ENCODE measurements around the gene VTI1A. TPM values are rescaled to one million over a fixed set of nuclear protein-coding genes. Genes with fewer than 3 reads are reported as not detected.

Gene VTI1A
- total RNA-seq, 1 experiment from 2014 or later = 22.0 TPM

DNA sequence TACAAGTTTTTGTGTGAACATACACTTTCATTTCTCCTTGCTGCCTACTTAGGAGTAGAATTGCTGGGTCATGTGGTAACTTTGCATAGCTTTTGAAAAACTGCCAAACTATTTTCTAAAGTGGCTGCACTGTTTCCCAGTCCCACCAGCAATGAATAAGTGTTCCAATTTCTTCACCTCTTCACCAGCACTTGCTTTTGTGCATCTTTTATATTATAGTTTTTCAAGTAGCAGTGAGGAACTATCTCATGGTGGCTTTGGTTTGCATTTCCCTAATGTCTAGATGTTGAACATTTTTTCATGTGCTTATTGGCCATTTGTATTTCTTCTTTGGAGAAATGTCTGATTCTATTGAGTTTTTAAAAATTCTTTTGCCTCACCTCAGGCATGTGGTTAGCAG is 273.2 kb downstream of the VTI1A start:
- no peaks in the 10 kb centered on the region for H3K9me3 Mint-ChIP-seq
- no peak overlapping the region for H2BK20ac ChIP-seq (ENCODE audit: low read depth, low read length, poor library complexity, severe bottlenecking)
- no peak overlapping the region for H3K27ac Mint-ChIP-seq
- no peak overlapping the region for H3K9ac ChIP-seq (ENCODE audit: extremely low read depth, insufficient read length, low read length)
- H2BK12ac ChIP-seq (ENCODE audit: insufficient read length, low read depth, low read length) = no peak overlapping the region
- H3K79me1 ChIP-seq (ENCODE audit: insufficient read depth, low read depth, low read length, poor library complexity, severe bottlenecking) = no peaks in the 10 kb centered on the region
- H3K56ac ChIP-seq (ENCODE audit: insufficient read length, low read depth, low read length) = no peak overlapping the region
- no peak overlapping the region for H2AK5ac ChIP-seq (ENCODE audit: insufficient read length, low read length)
- no peak overlapping the region for H3K4me3 Mint-ChIP-seq
- H3K4me2 ChIP-seq (ENCODE audit: insufficient read depth, insufficient read length, low read length) = no peak overlapping the region
- peaks cover 47 to 65% of the 10 kb centered on the region in 2 experiments for H3K4me1 Mint-ChIP-seq
- no peak overlapping the region for H2BK120ac ChIP-seq (ENCODE audit: low read depth, low read length, poor library complexity, severe bottlenecking)
- H3K79me2 ChIP-seq (ENCODE audit: insufficient read depth, low read length) = no peaks in the 10 kb centered on the region
- H3K27me3 ChIP-seq (ENCODE audit: insufficient read depth, low read length) = no peaks in the 10 kb centered on the region
- H3K36me3 Mint-ChIP-seq (ENCODE audit: insufficient read depth in 1 of 3, low read depth in 3 of 3) = peaks cover 3 to 5% (median 4%) of the 10 kb centered on the region in 3 experiments; a peak in 4 of 7 replicates
- DNase-seq = no peak
- H3K14ac ChIP-seq (ENCODE audit: insufficient read depth, low read length) = no peak overlapping the region
- no peak overlapping the region for H4K8ac ChIP-seq (replicated peaks; ENCODE audit: insufficient read length, low read depth, low read length)
- TF ChIP-seq, protein P1, sequence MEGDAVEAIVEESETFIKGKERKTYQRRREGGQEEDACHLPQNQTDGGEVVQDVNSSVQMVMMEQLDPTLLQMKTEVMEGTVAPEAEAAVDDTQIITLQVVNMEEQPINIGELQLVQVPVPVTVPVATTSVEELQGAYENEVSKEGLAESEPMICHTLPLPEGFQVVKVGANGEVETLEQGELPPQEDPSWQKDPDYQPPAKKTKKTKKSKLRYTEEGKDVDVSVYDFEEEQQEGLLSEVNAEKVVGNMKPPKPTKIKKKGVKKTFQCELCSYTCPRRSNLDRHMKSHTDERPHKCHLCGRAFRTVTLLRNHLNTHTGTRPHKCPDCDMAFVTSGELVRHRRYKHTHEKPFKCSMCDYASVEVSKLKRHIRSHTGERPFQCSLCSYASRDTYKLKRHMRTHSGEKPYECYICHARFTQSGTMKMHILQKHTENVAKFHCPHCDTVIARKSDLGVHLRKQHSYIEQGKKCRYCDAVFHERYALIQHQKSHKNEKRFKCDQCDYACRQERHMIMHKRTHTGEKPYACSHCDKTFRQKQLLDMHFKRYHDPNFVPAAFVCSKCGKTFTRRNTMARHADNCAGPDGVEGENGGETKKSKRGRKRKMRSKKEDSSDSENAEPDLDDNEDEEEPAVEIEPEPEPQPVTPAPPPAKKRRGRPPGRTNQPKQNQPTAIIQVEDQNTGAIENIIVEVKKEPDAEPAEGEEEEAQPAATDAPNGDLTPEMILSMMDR (conservative IDR thresholded peaks at IDR 0.05) = no peak
- no peak overlapping the region for H3K18ac ChIP-seq (ENCODE audit: insufficient read length, low read depth, low read length)
- H3K4me1 ChIP-seq (ENCODE audit: insufficient read depth, low read length) = no peaks in the 10 kb centered on the region; the same call in 1 of the 2 replicates
- no peak overlapping the region for H3K4ac ChIP-seq (ENCODE audit: low read depth, low read length)
- no peaks in the 10 kb centered on the region for H3K9me3 ChIP-seq (ENCODE audit: control insufficient read depth, low read depth, low read length)
- no peak overlapping the region for H3K23ac ChIP-seq (ENCODE audit: insufficient read length, low read depth, low read length)
- H2AFZ ChIP-seq (ENCODE audit: low read length) = no peak overlapping the region
- no peaks in the 10 kb centered on the region for H3K27me3 Mint-ChIP-seq (ENCODE audit: low read depth)
- no peak overlapping the region for H4K91ac ChIP-seq (ENCODE audit: insufficient read length, low read depth, low read length)
- H2BK5ac ChIP-seq (ENCODE audit: insufficient read length, low read length) = no peak overlapping the region
- no peaks in the 10 kb centered on the region for H3K23me2 ChIP-seq (ENCODE audit: insufficient read length, low read depth, low read length, poor library complexity, severe bottlenecking)
- no peak overlapping the region for H4K5ac ChIP-seq (ENCODE audit: insufficient read length, low read depth, low read length)
- no peak overlapping the region for H3K27ac ChIP-seq (ENCODE audit: insufficient read length, low read depth, low read length)
- no peak overlapping the region for H3T11ph ChIP-seq (ENCODE audit: low read length)
- H4K20me1 ChIP-seq (ENCODE audit: control insufficient read depth, insufficient read depth, insufficient read length) = no peaks in the 10 kb centered on the region
- no peak overlapping the region for H2BK15ac ChIP-seq (ENCODE audit: low read depth, low read length)

Data from H9 (cell line).